Bronchial epithelial cell (primary cell): ENCODE data around the gene SLC25A18. TPM values are rescaled to one million over a fixed set of nuclear protein-coding genes. Genes with fewer than 3 reads are reported as not detected.

ENCODE experiments used
- DNase-seq: peaks from one replicate; pipeline ENCODE4 v3.0.0-alpha.2; 2010; ENCODE audit warnings: low read depth
- FAIRE-seq: peaks from 2 replicates; lab custom pipeline; 2011; peaks lifted over from hg19 to GRCh38; lab: Jason Lieb, UNC
- H3K27me3 ChIP-seq: 2 replicates; pipeline ENCODE4 v1.5.1; 2011; ENCODE audit warnings: low read length; ENCODE audit not compliant: control insufficient read depth, insufficient read depth
- H3K36me3 ChIP-seq: 2 replicates; pipeline ENCODE4 v1.5.1; 2011; ENCODE audit warnings: low read length; ENCODE audit not compliant: control insufficient read depth, insufficient read depth
- H3K4me3 ChIP-seq: 2 replicates; pipeline ENCODE4 v1.5.1; 2011; ENCODE audit warnings: mild to moderate bottlenecking, low read depth, low read length, control low read depth
- CTCF ChIP-seq: IDR thresholded peaks from 2 replicates; pipeline ENCODE4 v1.5.1; 2011; ENCODE audit warnings: mild to moderate bottlenecking, moderate library complexity, low read length, control low read depth, inconsistent platforms; ENCODE audit not compliant: insufficient read depth, severe bottlenecking
- total RNA-seq: library from RNA; depleted of rRNA; stranded (reverse); fragments of >200 nt; gene quantifications from 2 replicates; pipeline ENCODE4 v1.2.1, GENCODE V29; 2014

Gene SLC25A18
- total RNA-seq, 1 donor from 2014 or later = not detected

- no peaks in the 10 kb centered on the region for H3K36me3 ChIP-seq
- FAIRE-seq = no peak
- H3K27me3 ChIP-seq = no peaks in the 10 kb centered on the region
- H3K4me3 ChIP-seq = no peak overlapping the region
- DNase-seq = no peak
- no peak for TF ChIP-seq CTCF
These were observed 12.4 kb downstream of the SLC25A18 start for GRCh38 chr22:17575681-17576080.

DNA sequence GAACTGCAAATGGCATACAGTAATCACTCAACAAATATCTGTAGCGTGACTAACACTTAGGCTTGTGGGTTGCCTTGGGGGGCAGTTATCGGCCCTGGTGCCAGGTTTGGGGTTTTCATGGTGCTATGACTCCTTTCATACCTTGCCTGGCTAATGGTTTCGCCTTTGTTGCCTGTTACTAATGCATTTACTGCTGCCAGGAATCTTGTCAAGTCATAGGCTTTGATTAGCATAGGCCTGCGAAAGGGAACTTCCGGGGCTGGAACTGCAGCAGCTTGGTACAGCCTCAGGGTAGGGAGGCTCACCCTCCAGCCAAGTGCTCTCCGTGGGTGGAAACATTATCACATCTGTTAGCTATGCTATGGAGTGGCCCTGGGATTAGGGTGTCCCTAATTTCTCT, 13.2 kb downstream of the SLC25A18 start:
- no peaks in the 10 kb centered on the region for H3K27me3 ChIP-seq
- H3K36me3 ChIP-seq = no peaks in the 10 kb centered on the region
- no peak for TF ChIP-seq CTCF
- DNase-seq (peak; percentile 100), FAIRE-seq (peak; percentile 99)
- no peak overlapping the region for H3K4me3 ChIP-seq

DNA sequence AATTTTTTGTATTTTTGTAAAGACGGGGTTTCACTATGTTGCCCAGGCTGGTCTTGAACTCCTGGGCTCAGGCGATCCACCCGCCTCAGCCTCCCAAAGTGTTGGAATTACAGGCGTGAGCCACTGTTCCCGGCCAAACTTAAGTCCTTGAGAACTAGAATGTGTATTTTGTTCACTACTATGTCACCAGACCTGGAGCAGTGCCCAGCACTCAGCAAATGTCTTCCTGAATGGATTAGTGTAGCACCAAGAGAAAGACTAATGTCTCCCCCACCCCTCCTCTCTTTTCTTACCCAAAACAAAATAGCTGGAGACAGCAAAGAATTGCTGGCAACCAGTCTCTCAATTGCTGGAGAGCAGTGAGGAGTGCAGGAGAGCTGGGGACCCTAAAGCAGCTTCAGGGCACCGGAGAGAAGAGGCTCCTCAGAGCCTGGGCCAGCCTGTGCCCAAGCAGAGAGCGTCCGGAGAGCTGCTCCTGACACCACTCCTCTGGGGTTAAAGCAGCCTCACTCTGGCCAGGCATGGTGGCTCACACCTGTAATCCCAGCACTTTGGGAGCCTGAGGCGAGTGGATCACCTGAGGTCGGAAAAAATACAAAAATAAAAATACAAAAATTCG, 14.9 kb downstream of the SLC25A18 start:
- no peak for FAIRE-seq
- peak; percentile 9 for DNase-seq
- Histone ChIP-seq H3K36me3 (no peaks in the 10 kb centered on the region), H3K4me3 (no peak overlapping the region), H3K27me3 (no peaks in the 10 kb centered on the region)
- TF ChIP-seq CTCF = no peak

- Histone ChIP-seq H3K4me3 (no peak overlapping the region), H3K36me3 (no peaks in the 10 kb centered on the region), H3K27me3 (no peaks in the 10 kb centered on the region)
- no peak for TF ChIP-seq CTCF
- no peak for FAIRE-seq
- DNase-seq = no peak
These were observed 16.3 kb downstream of the SLC25A18 start for GRCh38 chr22:17579535-17579981.

DNA sequence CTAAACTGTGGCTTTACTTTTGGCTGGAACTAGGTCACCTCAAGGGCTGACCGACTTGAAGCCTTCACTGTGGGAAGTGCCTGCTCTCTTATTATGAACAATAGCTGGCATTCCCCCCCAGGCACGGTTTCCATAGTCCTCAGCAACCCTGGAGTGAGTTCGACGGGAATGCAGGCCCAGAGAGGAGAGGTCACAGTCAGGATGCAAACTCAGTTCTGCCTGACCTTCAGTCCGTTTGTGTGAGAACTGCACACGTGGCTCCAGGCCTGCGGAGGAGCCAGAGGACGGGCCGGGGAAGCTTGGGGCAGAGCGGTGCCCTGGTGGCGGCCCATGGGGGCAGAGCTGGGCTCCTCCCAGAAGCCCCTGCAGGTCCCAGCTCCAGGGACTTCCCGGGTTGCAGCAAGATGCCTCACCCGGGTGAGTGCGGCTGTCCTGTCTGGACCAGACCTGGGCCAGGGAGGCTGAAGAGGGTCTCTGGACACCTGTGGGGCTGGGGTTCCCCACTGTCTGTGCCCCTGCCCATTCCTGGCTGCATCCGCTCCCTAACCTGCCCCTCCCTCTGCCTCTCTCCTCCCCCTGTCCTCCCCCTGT, 17.2 kb downstream of the SLC25A18 start:
- H3K27me3 ChIP-seq = no peaks in the 10 kb centered on the region
- H3K4me3 ChIP-seq = no peak overlapping the region
- no peak for DNase-seq
- H3K36me3 ChIP-seq = no peaks in the 10 kb centered on the region
- no peak for TF ChIP-seq CTCF
- FAIRE-seq = no peak
